Measurements from ENCODE around the gene SMC5. TPM values are rescaled to one million over a fixed set of nuclear protein-coding genes. Genes with fewer than 3 reads are reported as not detected.
"Not testable (repeated sequence)": the region's sequence is repeated elsewhere in the genome, so short reads cannot be mapped to it uniquely, and the experiment has no call there.

The SMC5 gene
- total RNA-seq (2014; rRNA removed; shearing (Covaris generic)), result 11.1 and 25.9 TPM in 2 replicates

GRCh38 chr9:70258692-70259511 is at the start of gene SMC5:
SMC5 (plus strand) TSS chr9:70258978; CDS start chr9:70259079, 101 bp downstream.
- Histone ChIP-seq H3K36me3 (replicated peaks; ENCODE audit: control insufficient read depth, insufficient read depth, low read length) (no peaks in the 10 kb centered on the region; the same call in 1 of the 2 replicates), H3K4me3 (ENCODE audit: insufficient read depth, low read depth, low read length) (peak within 1 kb of the TSS; percentile 95), H3K27me3 (ENCODE audit: control insufficient read depth, insufficient read depth, low read length) (no peaks in the 10 kb centered on the region)
- DNase-seq, result peak; percentile 91

DNA sequence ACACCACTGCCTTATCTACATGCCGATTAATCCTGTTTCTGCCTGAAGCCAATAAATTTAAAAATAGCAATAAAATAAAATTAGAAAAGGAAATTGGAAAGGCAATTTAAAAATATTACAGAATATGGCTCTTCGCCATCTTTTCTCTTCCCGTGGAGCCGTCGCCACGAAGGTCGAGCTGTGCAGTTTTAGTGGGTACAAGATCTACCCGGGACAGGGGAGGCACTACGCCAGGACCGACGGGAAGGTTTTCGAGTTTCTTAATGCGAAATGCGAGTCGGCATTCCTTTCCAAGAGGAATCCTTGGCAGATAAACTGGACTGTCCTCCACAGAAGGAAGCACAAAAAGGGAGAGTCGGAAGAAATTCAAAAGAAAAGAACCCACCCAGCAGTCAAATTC is 41.7 kb upstream of the SMC5 start:
- Histone ChIP-seq H3K4me3 (ENCODE audit: insufficient read depth, low read depth, low read length) (no peak overlapping the region), H3K27me3 (ENCODE audit: control insufficient read depth, insufficient read depth, low read length) (no peaks in the 10 kb centered on the region), H3K36me3 (replicated peaks; ENCODE audit: control insufficient read depth, insufficient read depth, low read length) (no peaks in the 10 kb centered on the region; the same call in 1 of the 2 replicates)
- DNase-seq, result no peak

DNA sequence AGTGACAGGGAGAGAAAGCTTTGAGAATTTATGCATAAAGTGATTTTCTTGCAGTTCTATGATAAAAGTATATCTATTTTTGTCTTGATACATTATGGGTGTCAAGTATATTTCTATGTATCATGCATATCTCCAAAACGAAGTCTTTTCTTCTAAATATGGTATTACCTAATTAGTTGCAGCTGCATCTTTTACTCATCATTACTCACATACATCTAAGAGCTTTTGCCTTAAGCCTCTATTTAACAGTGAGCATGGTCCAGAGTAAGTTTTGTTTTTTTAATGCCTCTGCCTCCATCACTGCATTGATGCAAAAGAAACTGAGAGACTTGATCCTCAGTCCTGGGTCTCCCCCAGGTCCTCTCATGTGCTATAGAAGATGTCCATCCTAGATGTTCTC is 40.0 kb upstream of the SMC5 start:
- no peak for DNase-seq
- no peaks in the 10 kb centered on the region for H3K36me3 ChIP-seq (replicated peaks; ENCODE audit: control insufficient read depth, insufficient read depth, low read length)

GRCh38 chr9:70220216-70220615 is 38.6 kb upstream of the SMC5 start:
- DNase-seq, result no peak
- Histone ChIP-seq H3K27me3 (ENCODE audit: control insufficient read depth, insufficient read depth, low read length) (no peaks in the 10 kb centered on the region), H3K4me3 (ENCODE audit: insufficient read depth, low read depth, low read length) (no peak overlapping the region), H3K36me3 (replicated peaks; ENCODE audit: control insufficient read depth, insufficient read depth, low read length) (no peaks in the 10 kb centered on the region)

More for the DNA sequence above, 40.0 kb upstream of the SMC5 start:
- no peaks in the 10 kb centered on the region for H3K27me3 ChIP-seq (ENCODE audit: control insufficient read depth, insufficient read depth, low read length)
- H3K4me3 ChIP-seq (ENCODE audit: insufficient read depth, low read depth, low read length), result no peak overlapping the region

- H3K4me3 ChIP-seq (ENCODE audit: insufficient read depth, low read depth, low read length), result no peak overlapping the region
- H3K27me3 ChIP-seq (ENCODE audit: control insufficient read depth, insufficient read depth, low read length), result no peaks in the 10 kb centered on the region
- no peak for DNase-seq
These were observed 36.4 kb upstream of the SMC5 start for GRCh38 chr9:70222354-70222753.

DNA sequence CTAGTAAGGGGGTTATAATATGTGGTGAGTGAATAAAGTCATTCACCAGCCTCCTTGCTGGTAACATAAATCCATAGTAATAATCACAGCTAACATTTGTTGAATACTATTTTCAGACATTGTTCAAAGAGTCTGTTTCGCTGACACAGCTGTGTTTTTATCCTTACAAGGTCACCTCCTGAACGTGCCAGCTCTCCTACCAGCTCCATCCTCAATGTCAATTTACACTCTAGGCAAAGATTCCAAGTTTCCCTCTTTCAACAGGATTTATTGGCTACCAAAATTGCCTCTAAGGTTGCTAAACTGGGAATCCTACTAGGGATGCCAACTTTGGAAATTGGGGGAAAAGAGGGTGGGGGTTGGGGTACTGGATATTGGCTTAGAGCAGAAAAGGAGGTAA is 30.7 kb upstream of the SMC5 start:
- Histone ChIP-seq H3K4me3 (ENCODE audit: insufficient read depth, low read depth, low read length) (no peak overlapping the region), H3K27me3 (ENCODE audit: control insufficient read depth, insufficient read depth, low read length) (no peaks in the 10 kb centered on the region), H3K36me3 (replicated peaks; ENCODE audit: control insufficient read depth, insufficient read depth, low read length) (no peaks in the 10 kb centered on the region)
- DNase-seq, result no peak

More at GRCh38 chr9:70222354-70222753, 36.4 kb upstream of the SMC5 start:
- H3K36me3 ChIP-seq (replicated peaks; ENCODE audit: control insufficient read depth, insufficient read depth, low read length), result no peaks in the 10 kb centered on the region

DNA sequence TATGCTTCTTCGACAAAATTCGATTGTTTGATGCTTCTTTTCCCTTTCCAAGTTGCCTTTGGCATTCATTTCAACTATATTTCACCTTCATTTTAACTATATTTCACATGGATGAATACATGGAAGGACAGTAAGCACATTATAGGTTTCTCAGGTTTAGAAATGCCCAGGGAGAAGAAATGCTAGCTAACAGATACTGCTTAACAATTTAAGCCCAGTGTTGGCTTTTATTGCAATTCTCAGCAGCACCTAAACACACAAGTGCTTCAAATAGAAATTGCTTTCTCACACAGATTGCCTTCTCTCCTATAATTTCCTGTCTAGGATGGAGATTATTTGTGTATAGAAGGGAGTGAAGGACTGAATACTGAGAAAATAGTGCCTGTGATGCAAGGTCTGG is 30.2 kb upstream of the SMC5 start:
- H3K27me3 ChIP-seq (ENCODE audit: control insufficient read depth, insufficient read depth, low read length), result no peaks in the 10 kb centered on the region
- DNase-seq, result no peak
- no peaks in the 10 kb centered on the region for H3K36me3 ChIP-seq (replicated peaks; ENCODE audit: control insufficient read depth, insufficient read depth, low read length)
- no peak overlapping the region for H3K4me3 ChIP-seq (ENCODE audit: insufficient read depth, low read depth, low read length)

- Histone ChIP-seq H3K4me3 (ENCODE audit: insufficient read depth, low read depth, low read length) (no peak overlapping the region), H3K36me3 (replicated peaks; ENCODE audit: control insufficient read depth, insufficient read depth, low read length) (no peaks in the 10 kb centered on the region), H3K27me3 (ENCODE audit: control insufficient read depth, insufficient read depth, low read length) (no peaks in the 10 kb centered on the region)
- peak; percentile 9 for DNase-seq
These were observed 29.8 kb upstream of the SMC5 start for GRCh38 chr9:70229026-70229425.

DNA sequence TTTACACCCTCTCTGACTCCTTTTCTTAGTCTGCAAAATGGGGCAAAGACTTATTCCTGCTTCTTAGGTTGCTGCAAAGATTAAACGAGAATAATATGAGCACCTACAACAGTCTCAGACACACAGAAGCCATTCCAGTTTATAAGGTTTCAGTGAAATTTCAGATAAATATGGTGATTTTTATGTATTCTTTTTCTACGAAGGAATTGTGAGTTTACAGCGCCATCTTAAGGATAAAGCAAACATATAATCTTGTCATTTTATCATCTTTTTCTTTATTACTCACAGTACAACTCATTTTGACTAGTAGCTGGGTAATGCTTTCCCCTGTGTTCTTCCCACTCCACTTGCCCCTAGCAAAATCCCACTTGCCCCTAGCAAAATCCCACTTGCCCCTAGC is 29.2 kb upstream of the SMC5 start:
- H3K27me3 ChIP-seq (ENCODE audit: control insufficient read depth, insufficient read depth, low read length), result no peaks in the 10 kb centered on the region
- peak; percentile 8 for DNase-seq
- no peaks in the 10 kb centered on the region for H3K36me3 ChIP-seq (replicated peaks; ENCODE audit: control insufficient read depth, insufficient read depth, low read length)
- no peak overlapping the region for H3K4me3 ChIP-seq (ENCODE audit: insufficient read depth, low read depth, low read length)

DNA sequence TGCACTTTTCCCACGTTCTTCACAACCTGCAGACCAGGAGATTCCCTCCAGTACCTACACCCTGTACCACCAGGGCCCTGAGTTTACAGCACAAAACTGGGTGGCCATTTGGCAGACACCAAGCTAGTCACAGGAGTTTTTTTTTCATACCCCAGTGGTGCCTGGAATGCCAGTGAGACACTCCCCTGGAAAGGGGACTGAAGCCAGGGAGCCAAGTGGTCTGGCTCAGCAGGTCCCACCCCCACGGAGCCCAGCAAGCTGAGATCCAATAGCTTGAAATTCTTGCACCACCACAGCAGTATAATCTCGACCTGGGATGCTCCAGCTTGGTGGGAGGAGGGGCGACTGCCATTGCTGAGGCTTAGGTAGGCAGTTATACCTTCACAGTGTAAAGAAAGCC is 26.3 kb upstream of the SMC5 start:
- no peak for DNase-seq
- Histone ChIP-seq H3K36me3 (replicated peaks; ENCODE audit: control insufficient read depth, insufficient read depth, low read length) (no peaks in the 10 kb centered on the region), H3K4me3 (ENCODE audit: insufficient read depth, low read depth, low read length) (no peak overlapping the region), H3K27me3 (ENCODE audit: control insufficient read depth, insufficient read depth, low read length) (no peaks in the 10 kb centered on the region)

- H3K36me3 ChIP-seq (replicated peaks; ENCODE audit: control insufficient read depth, insufficient read depth, low read length); H3K27me3 ChIP-seq (ENCODE audit: control insufficient read depth, insufficient read depth, low read length); DNase-seq; H3K4me3 ChIP-seq (ENCODE audit: insufficient read depth, low read depth, low read length): not testable (repeated sequence)
These were observed 24.6 kb upstream of the SMC5 start for GRCh38 chr9:70234208-70234607.

DNA sequence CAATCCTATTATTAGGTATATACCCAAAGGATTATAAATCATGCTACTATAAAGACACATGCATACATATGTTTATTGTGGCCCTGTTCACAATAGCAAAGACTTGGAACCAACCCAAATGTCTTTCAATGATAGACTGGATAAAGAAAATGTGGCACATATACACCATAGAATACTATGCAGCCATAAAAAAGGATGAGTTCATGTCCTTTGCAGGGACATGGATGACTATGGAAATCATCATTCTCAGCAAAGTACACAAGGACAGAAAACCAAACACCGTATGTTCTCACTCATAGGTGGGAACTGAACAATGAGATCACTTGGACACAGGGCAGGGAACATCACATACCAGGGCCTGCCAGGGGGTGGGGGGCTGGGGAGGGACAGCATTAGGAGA is 12.8 kb upstream of the SMC5 start:
- H3K36me3 ChIP-seq (replicated peaks; ENCODE audit: control insufficient read depth, insufficient read depth, low read length); H3K27me3 ChIP-seq (ENCODE audit: control insufficient read depth, insufficient read depth, low read length): not testable (repeated sequence)

GRCh38 chr9:70250221-70250620 is 8.6 kb upstream of the SMC5 start:
- H3K27me3 ChIP-seq (ENCODE audit: control insufficient read depth, insufficient read depth, low read length), result no peaks in the 10 kb centered on the region
- H3K36me3 ChIP-seq (replicated peaks; ENCODE audit: control insufficient read depth, insufficient read depth, low read length), result no peaks in the 10 kb centered on the region
- no peak overlapping the region for H3K4me3 ChIP-seq (ENCODE audit: insufficient read depth, low read depth, low read length)
- DNase-seq, result no peak

More for the DNA sequence above, 12.8 kb upstream of the SMC5 start:
- not testable (repeated sequence) for H3K4me3 ChIP-seq (ENCODE audit: insufficient read depth, low read depth, low read length); DNase-seq

GRCh38 chr9:70255486-70255885 is 3.3 kb upstream of the SMC5 start:
- DNase-seq, result no peak
- Histone ChIP-seq H3K4me3 (ENCODE audit: insufficient read depth, low read depth, low read length) (no peak overlapping the region), H3K36me3 (replicated peaks; ENCODE audit: control insufficient read depth, insufficient read depth, low read length) (no peaks in the 10 kb centered on the region), H3K27me3 (ENCODE audit: control insufficient read depth, insufficient read depth, low read length) (no peaks in the 10 kb centered on the region)

DNA sequence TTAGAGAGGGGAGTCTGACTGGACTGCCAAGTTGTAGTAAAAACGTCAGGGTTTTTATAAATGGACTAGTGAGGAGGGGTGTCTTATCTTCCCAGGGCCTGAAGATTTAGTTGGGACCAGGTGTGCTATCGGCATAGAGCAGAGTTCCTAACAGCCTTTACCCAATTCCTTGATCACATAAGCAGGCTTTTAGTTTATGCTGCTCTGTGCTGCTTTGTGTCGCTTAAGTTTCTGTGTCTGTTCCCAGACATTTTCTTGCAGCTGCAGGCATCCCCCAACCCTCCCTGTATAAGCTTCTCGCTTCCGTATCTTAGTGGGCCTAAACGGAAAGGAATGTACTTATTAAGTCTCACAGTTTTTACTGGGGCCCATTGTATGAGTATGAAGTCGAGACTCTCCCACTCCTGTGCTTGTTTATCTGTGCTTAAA is 2.6 kb upstream of the SMC5 start:
- DNase-seq, result no peak
- Histone ChIP-seq H3K36me3 (replicated peaks; ENCODE audit: control insufficient read depth, insufficient read depth, low read length) (no peaks in the 10 kb centered on the region; the same call in 1 of the 2 replicates), H3K27me3 (ENCODE audit: control insufficient read depth, insufficient read depth, low read length) (no peaks in the 10 kb centered on the region), H3K4me3 (ENCODE audit: insufficient read depth, low read depth, low read length) (no peak overlapping the region)

All from H7 (cell line).